SU-DHL-6 (cell line): ENCODE data around the gene SH3BP5.
A peak's percentile ranks its signal among the peaks of the same experiment; 100 is the strongest.

Experiments
- H2AFZ ChIP-seq: fragments of 200-600 bp; sonication (generic); 2 replicates; pipeline ENCODE4 v1.6.1; 2014; ENCODE audit warnings: low read depth, mild to moderate bottlenecking, moderate library complexity, mixed read lengths, antibody characterized with exemption, low read length; ENCODE audit not compliant: severe bottlenecking
- H3F3A ChIP-seq: fragments of 200-600 bp; shearing (Covaris generic); 2 replicates; pipeline ENCODE4 v1.6.0; 2016; ENCODE audit warnings: antibody characterized with exemption, mild to moderate bottlenecking; ENCODE audit not compliant: insufficient read depth
- H3K27ac ChIP-seq: fragments of 200-600 bp; sonication (generic); 2 replicates; pipeline ENCODE4 v1.5.1; 2016; ENCODE audit warnings: low read depth, mild to moderate bottlenecking, low read length, moderate library complexity, mixed read lengths
- H3K27me3 ChIP-seq: fragments of 200-600 bp; sonication (generic), shearing (Covaris generic); 2 replicates; pipeline ENCODE4 v1.6.0; 2014; ENCODE audit warnings: mild to moderate bottlenecking, low read length
- H3K36me3 ChIP-seq: fragments of 200-600 bp; sonication (generic); 2 replicates; pipeline ENCODE4 v1.6.1; 2014; ENCODE audit warnings: mild to moderate bottlenecking, low read length, mixed read lengths
- H3K4me2 ChIP-seq: fragments of 300-600, 200-600 bp; shearing (Covaris generic), sonication (generic); 2 replicates; pipeline ENCODE4 v1.6.0; 2014; ENCODE audit warnings: low read length, low read depth, mild to moderate bottlenecking; ENCODE audit not compliant: poor library complexity, severe bottlenecking
- H3K4me3 ChIP-seq: fragments of 200-600 bp; sonication (generic); 2 replicates; pipeline ENCODE4 v1.5.1; 2014; ENCODE audit warnings: antibody characterized with exemption, low read length, mild to moderate bottlenecking, mixed read lengths; ENCODE audit not compliant: insufficient read depth, poor library complexity, severe bottlenecking
- H3K79me2 ChIP-seq: fragments of 200-600 bp; sonication (generic); 2 replicates; pipeline ENCODE4 v1.6.1; 2014; ENCODE audit warnings: mild to moderate bottlenecking, low read length, moderate library complexity; ENCODE audit not compliant: insufficient read depth
- H3K9ac ChIP-seq: fragments of 200-600 bp; sonication (generic); 2 replicates; pipeline ENCODE4 v1.7.0; 2014; ENCODE audit warnings: mild to moderate bottlenecking, low read length
- H3K9me2 ChIP-seq: fragments of 200-600 bp; sonication (generic); replicated peaks from 2 replicates; pipeline ENCODE4 v1.6.1; 2014; ENCODE audit warnings: low read length; ENCODE audit not compliant: insufficient read depth
- H3K9me3 ChIP-seq: fragments of 200-600 bp; sonication (generic); 2 replicates; pipeline ENCODE4 v1.6.1; 2014; ENCODE audit warnings: low read length, mixed read lengths; ENCODE audit not compliant: insufficient read depth
- H4K20me1 ChIP-seq: fragments of 200-600 bp; sonication (generic); 2 replicates; pipeline ENCODE4 v1.6.1; 2014; ENCODE audit warnings: low read depth, mild to moderate bottlenecking, antibody characterized with exemption, low read length, moderate library complexity, mixed read lengths
- CTCF ChIP-seq: fragments of 200-600 bp; sonication (generic); IDR thresholded peaks from one replicate; pipeline ENCODE4 v1.5.1; 2017; ENCODE audit warnings: antibody characterized with exemption, mild to moderate bottlenecking, low read length, moderate library complexity; ENCODE audit not compliant: insufficient read depth, poor library complexity, severe bottlenecking
- EZH2phosphoT487 ChIP-seq: fragments of 200-600 bp; sonication (generic), shearing (Covaris generic); conservative IDR thresholded peaks from 2 replicates; pipeline ENCODE4 v1.6.1; 2018; ENCODE audit warnings: mild to moderate bottlenecking, antibody characterized with exemption, low read length, moderate library complexity, mixed read lengths

Gene SH3BP5

DNA sequence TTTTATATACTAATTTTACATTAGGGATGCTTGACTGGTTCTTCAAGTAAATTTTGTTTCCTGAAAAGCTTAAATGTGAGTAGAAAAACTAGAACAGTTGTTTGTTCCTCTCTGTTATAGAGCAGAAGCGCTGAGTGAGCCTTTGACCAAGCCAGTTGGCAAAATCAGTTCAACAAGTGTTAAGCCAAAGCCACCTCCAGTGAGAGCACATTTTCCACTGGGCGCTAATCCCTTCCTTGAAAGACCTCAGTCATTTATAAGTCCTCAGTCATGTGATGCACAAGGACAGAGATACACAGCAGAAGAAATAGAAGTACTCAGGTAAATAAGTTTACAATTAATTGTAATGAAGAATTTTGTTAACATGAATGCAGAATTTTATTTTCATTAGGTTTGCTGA lies 111.7 kb downstream of the SH3BP5 start:
- H3K4me3 ChIP-seq = no peak overlapping the region
- H3K9me3 ChIP-seq = no peaks in the 10 kb centered on the region
- H3F3A ChIP-seq = peaks cover 19% of the 10 kb centered on the region
- no peak overlapping the region for H2AFZ ChIP-seq
- no peak overlapping the region for H3K27ac ChIP-seq
- H3K9me2 ChIP-seq = no peaks in the 10 kb centered on the region
- H3K27me3 ChIP-seq = no peaks in the 10 kb centered on the region
- TF ChIP-seq CTCF (no peak), EZH2phosphoT487 (no peak)
- no peaks in the 10 kb centered on the region for H4K20me1 ChIP-seq
- H3K79me2 ChIP-seq = no peaks in the 10 kb centered on the region
- no peak overlapping the region for H3K4me2 ChIP-seq
- H3K9ac ChIP-seq = no peak overlapping the region
- H3K36me3 ChIP-seq = peaks cover 45% of the 10 kb centered on the region

- no peaks in the 10 kb centered on the region for H4K20me1 ChIP-seq
- H3K4me2 ChIP-seq = no peak overlapping the region
- H3K9ac ChIP-seq = no peak overlapping the region
- no peaks in the 10 kb centered on the region for H3K9me2 ChIP-seq
- H2AFZ ChIP-seq = no peak overlapping the region
- no peak overlapping the region for H3K27ac ChIP-seq
- H3K27me3 ChIP-seq = no peaks in the 10 kb centered on the region
- TF ChIP-seq EZH2phosphoT487 (no peak), CTCF (no peak)
- H3K79me2 ChIP-seq = no peaks in the 10 kb centered on the region
- H3K9me3 ChIP-seq = no peaks in the 10 kb centered on the region
- peaks cover 15% of the 10 kb centered on the region for H3F3A ChIP-seq
- no peak overlapping the region for H3K4me3 ChIP-seq
- peaks cover 39% of the 10 kb centered on the region for H3K36me3 ChIP-seq
Observed at GRCh38 chr3:15220056-15220455, 112.3 kb downstream of the SH3BP5 start.

- TF ChIP-seq CTCF (no peak), EZH2phosphoT487 (no peak)
- H3K79me2 ChIP-seq = no peaks in the 10 kb centered on the region
- no peak overlapping the region for H3K4me2 ChIP-seq
- H3K4me3 ChIP-seq = no peak overlapping the region
- peaks cover 15% of the 10 kb centered on the region for H3F3A ChIP-seq
- H3K9me2 ChIP-seq = no peaks in the 10 kb centered on the region
- no peak overlapping the region for H2AFZ ChIP-seq
- H3K27me3 ChIP-seq = no peaks in the 10 kb centered on the region
- H3K36me3 ChIP-seq = peaks cover 35% of the 10 kb centered on the region
- no peaks in the 10 kb centered on the region for H3K9me3 ChIP-seq
- H3K9ac ChIP-seq = no peak overlapping the region
- H3K27ac ChIP-seq = no peak overlapping the region
- no peaks in the 10 kb centered on the region for H4K20me1 ChIP-seq
Observed at GRCh38 chr3:15218689-15219088, 113.7 kb downstream of the SH3BP5 start.

DNA sequence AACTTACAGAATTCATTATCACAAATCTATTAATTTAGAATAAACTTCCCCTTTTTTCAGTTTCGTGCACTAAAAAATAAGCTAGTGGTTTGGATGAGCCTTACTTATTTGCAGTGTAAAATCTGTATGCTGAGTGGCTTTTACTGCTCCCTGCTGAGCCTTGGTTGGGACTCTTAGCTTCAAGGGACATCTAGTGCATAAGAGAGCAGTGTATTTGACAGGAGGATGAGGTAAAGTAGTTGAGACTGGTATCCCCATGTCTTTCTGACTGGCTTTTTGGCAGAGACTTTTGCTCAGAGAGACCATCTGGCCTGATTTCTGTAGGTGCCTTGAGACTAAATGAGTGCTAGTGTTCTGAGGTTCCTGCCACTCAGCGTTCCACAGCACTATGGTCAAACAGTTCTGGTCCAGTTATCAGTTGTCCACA lies 114.5 kb downstream of the SH3BP5 start:
- Histone ChIP-seq H2AFZ (no peak overlapping the region), H3K4me3 (no peak overlapping the region), H3F3A (peaks cover 15% of the 10 kb centered on the region), H3K79me2 (no peaks in the 10 kb centered on the region), H3K9ac (peak overlapping the region; percentile 12; the same call in 1 of the 2 replicates), H3K27me3 (no peaks in the 10 kb centered on the region), H3K9me2 (no peaks in the 10 kb centered on the region), H3K27ac (peak overlapping the region; percentile 71), H3K9me3 (no peaks in the 10 kb centered on the region), H3K36me3 (peaks cover 27% of the 10 kb centered on the region), H3K4me2 (peak overlapping the region; percentile 58), H4K20me1 (no peaks in the 10 kb centered on the region)
- TF ChIP-seq EZH2phosphoT487 (no peak), CTCF (no peak)
